ENCODE results near the gene CCDC97. TPM values are rescaled to one million over a fixed set of nuclear protein-coding genes. Genes with fewer than 3 reads are reported as not detected.

The CCDC97 gene
- total RNA-seq, 1 experiment from 2014 or later = 31.4 TPM

DNA sequence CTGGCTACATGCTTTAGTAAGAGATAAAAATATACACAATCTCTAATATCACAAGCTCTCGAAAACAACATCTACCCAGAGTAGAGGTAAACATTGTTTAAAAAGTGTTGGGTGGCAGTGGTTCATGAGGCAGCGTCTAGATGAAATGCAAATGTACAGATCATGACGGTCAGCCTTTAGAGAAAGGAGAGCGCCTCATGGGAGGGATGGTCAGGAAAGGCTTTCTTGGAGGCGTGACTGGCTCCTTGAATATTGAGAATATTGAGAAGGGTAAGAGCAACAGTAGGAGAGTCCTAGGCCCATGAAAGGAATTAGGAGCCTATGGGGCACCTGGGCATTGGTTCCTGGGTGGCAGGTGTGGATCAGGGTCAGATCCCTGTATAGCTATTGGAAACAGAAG, 35.2 kb upstream of the CCDC97 start:
- no peak overlapping the region for H3K4me3 Mint-ChIP-seq
- H3K27me3 Mint-ChIP-seq (ENCODE audit: low read depth) = no peaks in the 10 kb centered on the region
- H3K36me3 Mint-ChIP-seq = peaks cover 91% of the 10 kb centered on the region
- no peaks in the 10 kb centered on the region for H3K4me1 Mint-ChIP-seq
- TF ChIP-seq, protein P1, sequence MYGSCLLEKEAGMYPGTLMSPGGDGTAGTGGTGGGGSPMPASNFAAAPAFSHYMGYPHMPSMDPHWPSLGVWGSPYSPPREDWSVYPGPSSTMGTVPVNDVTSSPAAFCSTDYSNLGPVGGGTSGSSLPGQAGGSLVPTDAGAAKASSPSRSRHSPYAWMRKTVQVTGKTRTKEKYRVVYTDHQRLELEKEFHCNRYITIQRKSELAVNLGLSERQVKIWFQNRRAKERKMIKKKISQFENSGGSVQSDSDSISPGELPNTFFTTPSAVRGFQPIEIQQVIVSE (CRISPR knock-in tag; IDR thresholded peaks at IDR 0.05; ENCODE audit: borderline replicate concordance) = no peak
- TF ChIP-seq, protein P2, sequence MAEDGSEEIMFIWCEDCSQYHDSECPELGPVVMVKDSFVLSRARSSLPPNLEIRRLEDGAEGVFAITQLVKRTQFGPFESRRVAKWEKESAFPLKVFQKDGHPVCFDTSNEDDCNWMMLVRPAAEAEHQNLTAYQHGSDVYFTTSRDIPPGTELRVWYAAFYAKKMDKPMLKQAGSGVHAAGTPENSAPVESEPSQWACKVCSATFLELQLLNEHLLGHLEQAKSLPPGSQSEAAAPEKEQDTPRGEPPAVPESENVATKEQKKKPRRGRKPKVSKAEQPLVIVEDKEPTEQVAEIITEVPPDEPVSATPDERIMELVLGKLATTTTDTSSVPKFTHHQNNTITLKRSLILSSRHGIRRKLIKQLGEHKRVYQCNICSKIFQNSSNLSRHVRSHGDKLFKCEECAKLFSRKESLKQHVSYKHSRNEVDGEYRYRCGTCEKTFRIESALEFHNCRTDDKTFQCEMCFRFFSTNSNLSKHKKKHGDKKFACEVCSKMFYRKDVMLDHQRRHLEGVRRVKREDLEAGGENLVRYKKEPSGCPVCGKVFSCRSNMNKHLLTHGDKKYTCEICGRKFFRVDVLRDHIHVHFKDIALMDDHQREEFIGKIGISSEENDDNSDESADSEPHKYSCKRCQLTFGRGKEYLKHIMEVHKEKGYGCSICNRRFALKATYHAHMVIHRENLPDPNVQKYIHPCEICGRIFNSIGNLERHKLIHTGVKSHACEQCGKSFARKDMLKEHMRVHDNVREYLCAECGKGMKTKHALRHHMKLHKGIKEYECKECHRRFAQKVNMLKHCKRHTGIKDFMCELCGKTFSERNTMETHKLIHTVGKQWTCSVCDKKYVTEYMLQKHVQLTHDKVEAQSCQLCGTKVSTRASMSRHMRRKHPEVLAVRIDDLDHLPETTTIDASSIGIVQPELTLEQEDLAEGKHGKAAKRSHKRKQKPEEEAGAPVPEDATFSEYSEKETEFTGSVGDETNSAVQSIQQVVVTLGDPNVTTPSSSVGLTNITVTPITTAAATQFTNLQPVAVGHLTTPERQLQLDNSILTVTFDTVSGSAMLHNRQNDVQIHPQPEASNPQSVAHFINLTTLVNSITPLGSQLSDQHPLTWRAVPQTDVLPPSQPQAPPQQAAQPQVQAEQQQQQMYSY (CRISPR knock-in tag; IDR thresholded peaks at IDR 0.05) = no peak
- TF ChIP-seq PRRX2 (CRISPR knock-in tag; IDR thresholded peaks at IDR 0.05) = no peak
- TF ChIP-seq MXD4 (CRISPR knock-in tag; IDR thresholded peaks at IDR 0.05; ENCODE audit: borderline replicate concordance) = no peak
- no peak for TF ChIP-seq SP1 (CRISPR knock-in tag; conservative IDR thresholded peaks at IDR 0.05)
- no peak for TF ChIP-seq ATF1 (CRISPR knock-in tag; IDR thresholded peaks at IDR 0.05)
- no peak for TF ChIP-seq NFATC4 (CRISPR knock-in tag; IDR thresholded peaks at IDR 0.05)
- CTCF ChIA-PET = interaction anchor here (1.2 kb wide), 1 partner anchor 70 kb away, joined by 3 read pairs; no protein-coding TSS in a partner anchor
- H3K9me3 Mint-ChIP-seq = no peaks in the 10 kb centered on the region
- ATAC-seq = no peak
- DNase-seq (ENCODE audit: low spot score) = no peak
- POLR2A ChIA-PET = no interaction called here
- peak overlapping the region; percentile 54; the same call in 1 of the 2 replicates for H3K27ac Mint-ChIP-seq

DNA sequence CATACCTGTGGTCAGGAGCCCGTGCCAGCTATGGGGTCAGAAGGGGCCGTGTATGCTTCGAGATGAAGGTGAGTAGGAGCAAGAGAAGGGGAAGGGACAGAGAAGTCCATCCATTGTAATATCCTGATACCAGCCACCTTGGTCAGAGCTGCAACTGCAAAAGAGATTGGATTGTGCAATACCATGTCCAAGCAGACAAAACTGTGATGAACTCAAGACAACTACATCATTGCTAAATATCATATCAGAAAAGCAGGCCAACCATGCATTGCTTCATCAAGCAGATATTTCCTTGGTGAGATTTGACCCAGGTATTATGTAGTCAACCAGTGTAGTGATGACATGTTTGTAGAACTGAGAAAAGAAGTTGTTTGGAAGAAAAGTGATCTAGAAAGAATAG, 33.7 kb upstream of the CCDC97 start:
- ATAC-seq = no peak
- ChIA-PET CTCF (no interaction called here), POLR2A (no interaction called here)
- no peaks in the 10 kb centered on the region for H3K9me3 Mint-ChIP-seq
- no peaks in the 10 kb centered on the region for H3K4me1 Mint-ChIP-seq
- peaks cover 96% of the 10 kb centered on the region for H3K36me3 Mint-ChIP-seq
- no peak overlapping the region for H3K4me3 Mint-ChIP-seq
- no peak for DNase-seq (ENCODE audit: low spot score)
- no peaks in the 10 kb centered on the region for H3K27me3 Mint-ChIP-seq (ENCODE audit: low read depth)
- no peak overlapping the region for H3K27ac Mint-ChIP-seq
- TF ChIP-seq RELA (CRISPR knock-in tag; IDR thresholded peaks at IDR 0.05; ENCODE audit: borderline replicate concordance) (no peak), SP1 (CRISPR knock-in tag; conservative IDR thresholded peaks at IDR 0.05) (no peak), ZBTB21 (CRISPR knock-in tag; IDR thresholded peaks at IDR 0.05; ENCODE audit: borderline replicate concordance) (no peak), ZNF138 (CRISPR knock-in tag; conservative IDR thresholded peaks at IDR 0.05) (no peak), JUN (CRISPR knock-in tag; IDR thresholded peaks at IDR 0.05) (no peak), ESRRA (CRISPR knock-in tag; IDR thresholded peaks at IDR 0.05; ENCODE audit: borderline replicate concordance) (no peak)
- TF ChIP-seq, protein P3, sequence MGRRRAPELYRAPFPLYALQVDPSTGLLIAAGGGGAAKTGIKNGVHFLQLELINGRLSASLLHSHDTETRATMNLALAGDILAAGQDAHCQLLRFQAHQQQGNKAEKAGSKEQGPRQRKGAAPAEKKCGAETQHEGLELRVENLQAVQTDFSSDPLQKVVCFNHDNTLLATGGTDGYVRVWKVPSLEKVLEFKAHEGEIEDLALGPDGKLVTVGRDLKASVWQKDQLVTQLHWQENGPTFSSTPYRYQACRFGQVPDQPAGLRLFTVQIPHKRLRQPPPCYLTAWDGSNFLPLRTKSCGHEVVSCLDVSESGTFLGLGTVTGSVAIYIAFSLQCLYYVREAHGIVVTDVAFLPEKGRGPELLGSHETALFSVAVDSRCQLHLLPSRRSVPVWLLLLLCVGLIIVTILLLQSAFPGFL (CRISPR knock-in tag; IDR thresholded peaks at IDR 0.05; ENCODE audit: borderline replicate concordance) = no peak
- TF ChIP-seq, protein P4, sequence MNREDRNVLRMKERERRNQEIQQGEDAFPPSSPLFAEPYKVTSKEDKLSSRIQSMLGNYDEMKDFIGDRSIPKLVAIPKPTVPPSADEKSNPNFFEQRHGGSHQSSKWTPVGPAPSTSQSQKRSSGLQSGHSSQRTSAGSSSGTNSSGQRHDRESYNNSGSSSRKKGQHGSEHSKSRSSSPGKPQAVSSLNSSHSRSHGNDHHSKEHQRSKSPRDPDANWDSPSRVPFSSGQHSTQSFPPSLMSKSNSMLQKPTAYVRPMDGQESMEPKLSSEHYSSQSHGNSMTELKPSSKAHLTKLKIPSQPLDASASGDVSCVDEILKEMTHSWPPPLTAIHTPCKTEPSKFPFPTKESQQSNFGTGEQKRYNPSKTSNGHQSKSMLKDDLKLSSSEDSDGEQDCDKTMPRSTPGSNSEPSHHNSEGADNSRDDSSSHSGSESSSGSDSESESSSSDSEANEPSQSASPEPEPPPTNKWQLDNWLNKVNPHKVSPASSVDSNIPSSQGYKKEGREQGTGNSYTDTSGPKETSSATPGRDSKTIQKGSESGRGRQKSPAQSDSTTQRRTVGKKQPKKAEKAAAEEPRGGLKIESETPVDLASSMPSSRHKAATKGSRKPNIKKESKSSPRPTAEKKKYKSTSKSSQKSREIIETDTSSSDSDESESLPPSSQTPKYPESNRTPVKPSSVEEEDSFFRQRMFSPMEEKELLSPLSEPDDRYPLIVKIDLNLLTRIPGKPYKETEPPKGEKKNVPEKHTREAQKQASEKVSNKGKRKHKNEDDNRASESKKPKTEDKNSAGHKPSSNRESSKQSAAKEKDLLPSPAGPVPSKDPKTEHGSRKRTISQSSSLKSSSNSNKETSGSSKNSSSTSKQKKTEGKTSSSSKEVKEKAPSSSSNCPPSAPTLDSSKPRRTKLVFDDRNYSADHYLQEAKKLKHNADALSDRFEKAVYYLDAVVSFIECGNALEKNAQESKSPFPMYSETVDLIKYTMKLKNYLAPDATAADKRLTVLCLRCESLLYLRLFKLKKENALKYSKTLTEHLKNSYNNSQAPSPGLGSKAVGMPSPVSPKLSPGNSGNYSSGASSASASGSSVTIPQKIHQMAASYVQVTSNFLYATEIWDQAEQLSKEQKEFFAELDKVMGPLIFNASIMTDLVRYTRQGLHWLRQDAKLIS (CRISPR knock-in tag; IDR thresholded peaks at IDR 0.05; ENCODE audit: borderline replicate concordance) = no peak
- TF ChIP-seq, protein P5, sequence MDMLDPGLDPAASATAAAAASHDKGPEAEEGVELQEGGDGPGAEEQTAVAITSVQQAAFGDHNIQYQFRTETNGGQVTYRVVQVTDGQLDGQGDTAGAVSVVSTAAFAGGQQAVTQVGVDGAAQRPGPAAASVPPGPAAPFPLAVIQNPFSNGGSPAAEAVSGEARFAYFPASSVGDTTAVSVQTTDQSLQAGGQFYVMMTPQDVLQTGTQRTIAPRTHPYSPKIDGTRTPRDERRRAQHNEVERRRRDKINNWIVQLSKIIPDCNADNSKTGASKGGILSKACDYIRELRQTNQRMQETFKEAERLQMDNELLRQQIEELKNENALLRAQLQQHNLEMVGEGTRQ (CRISPR knock-in tag; IDR thresholded peaks at IDR 0.05) = no peak
- TF ChIP-seq, protein P6, sequence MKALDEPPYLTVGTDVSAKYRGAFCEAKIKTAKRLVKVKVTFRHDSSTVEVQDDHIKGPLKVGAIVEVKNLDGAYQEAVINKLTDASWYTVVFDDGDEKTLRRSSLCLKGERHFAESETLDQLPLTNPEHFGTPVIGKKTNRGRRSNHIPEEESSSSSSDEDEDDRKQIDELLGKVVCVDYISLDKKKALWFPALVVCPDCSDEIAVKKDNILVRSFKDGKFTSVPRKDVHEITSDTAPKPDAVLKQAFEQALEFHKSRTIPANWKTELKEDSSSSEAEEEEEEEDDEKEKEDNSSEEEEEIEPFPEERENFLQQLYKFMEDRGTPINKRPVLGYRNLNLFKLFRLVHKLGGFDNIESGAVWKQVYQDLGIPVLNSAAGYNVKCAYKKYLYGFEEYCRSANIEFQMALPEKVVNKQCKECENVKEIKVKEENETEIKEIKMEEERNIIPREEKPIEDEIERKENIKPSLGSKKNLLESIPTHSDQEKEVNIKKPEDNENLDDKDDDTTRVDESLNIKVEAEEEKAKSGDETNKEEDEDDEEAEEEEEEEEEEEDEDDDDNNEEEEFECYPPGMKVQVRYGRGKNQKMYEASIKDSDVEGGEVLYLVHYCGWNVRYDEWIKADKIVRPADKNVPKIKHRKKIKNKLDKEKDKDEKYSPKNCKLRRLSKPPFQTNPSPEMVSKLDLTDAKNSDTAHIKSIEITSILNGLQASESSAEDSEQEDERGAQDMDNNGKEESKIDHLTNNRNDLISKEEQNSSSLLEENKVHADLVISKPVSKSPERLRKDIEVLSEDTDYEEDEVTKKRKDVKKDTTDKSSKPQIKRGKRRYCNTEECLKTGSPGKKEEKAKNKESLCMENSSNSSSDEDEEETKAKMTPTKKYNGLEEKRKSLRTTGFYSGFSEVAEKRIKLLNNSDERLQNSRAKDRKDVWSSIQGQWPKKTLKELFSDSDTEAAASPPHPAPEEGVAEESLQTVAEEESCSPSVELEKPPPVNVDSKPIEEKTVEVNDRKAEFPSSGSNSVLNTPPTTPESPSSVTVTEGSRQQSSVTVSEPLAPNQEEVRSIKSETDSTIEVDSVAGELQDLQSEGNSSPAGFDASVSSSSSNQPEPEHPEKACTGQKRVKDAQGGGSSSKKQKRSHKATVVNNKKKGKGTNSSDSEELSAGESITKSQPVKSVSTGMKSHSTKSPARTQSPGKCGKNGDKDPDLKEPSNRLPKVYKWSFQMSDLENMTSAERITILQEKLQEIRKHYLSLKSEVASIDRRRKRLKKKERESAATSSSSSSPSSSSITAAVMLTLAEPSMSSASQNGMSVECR (CRISPR knock-in tag; IDR thresholded peaks at IDR 0.05; ENCODE audit: borderline replicate concordance) = no peak
- TF ChIP-seq, protein P7, sequence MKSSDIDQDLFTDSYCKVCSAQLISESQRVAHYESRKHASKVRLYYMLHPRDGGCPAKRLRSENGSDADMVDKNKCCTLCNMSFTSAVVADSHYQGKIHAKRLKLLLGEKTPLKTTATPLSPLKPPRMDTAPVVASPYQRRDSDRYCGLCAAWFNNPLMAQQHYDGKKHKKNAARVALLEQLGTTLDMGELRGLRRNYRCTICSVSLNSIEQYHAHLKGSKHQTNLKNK (CRISPR knock-in tag; IDR thresholded peaks at IDR 0.05) = no peak
